Eye (tissue), 1 donor: ENCODE data around the gene TLCD3B.

Experiments
- DNase-seq: peaks from one replicate; pipeline ENCODE4 v3.0.0-alpha.2; 2015

The TLCD3B gene

DNA sequence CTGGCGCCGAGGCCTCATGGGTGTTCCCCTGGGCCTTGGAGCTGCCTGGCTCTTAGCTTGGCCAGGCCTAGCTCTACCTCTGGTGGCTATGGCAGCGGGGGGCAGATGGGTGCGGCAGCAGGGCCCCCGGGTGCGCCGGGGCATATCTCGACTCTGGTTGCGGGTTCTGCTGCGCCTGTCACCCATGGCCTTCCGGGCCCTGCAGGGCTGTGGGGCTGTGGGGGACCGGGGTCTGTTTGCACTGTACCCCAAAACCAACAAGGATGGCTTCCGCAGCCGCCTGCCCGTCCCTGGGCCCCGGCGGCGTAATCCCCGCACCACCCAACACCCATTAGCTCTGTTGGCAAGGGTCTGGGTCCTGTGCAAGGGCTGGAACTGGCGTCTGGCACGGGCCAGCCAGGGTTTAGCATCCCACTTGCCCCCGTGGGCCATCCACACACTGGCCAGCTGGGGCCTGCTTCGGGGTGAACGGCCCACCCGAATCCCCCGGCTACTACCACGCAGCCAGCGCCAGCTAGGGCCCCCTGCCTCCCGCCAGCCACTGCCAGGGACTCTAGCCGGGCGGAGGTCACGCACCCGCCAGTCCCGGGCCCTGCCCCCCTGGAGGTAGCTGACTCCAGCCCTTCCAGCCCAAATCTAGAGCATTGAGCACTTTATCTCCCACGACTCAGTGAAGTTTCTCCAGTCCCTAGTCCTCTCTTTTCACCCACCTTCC, 43.5 kb downstream of the TLCD3B start:
- DNase-seq: no peak

DNA sequence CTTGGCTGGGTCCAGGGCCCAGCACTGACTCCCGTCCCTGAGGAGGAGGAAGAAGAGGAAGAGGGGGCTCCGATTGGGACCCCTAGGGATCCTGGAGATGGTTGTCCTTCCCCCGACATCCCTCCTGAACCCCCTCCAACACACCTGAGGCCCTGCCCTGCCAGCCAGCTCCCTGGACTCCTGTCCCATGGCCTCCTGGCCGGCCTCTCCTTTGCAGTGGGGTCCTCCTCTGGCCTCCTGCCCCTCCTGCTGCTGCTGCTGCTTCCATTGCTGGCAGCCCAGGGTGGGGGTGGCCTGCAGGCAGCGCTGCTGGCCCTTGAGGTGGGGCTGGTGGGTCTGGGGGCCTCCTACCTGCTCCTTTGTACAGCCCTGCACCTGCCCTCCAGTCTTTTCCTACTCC, 44.1 kb downstream of the TLCD3B start:
- DNase-seq: no peak

DNA sequence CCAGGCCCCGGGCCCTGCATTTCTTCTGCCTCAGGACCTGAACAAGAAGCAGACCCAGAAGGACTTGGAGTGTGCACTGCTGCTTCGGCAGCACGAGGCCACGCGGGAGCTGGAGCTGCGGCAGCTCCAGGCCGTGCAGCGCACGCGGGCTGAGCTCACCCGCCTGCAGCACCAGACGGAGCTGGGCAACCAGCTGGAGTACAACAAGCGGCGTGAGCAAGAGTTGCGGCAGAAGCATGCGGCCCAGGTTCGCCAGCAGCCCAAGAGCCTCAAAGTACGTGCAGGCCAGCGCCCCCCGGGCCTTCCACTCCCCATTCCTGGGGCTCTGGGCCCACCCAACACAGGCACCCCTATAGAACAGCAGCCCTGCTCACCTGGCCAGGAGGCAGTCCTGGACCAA, 44.8 kb downstream of the TLCD3B start:
- DNase-seq: no peak

DNA sequence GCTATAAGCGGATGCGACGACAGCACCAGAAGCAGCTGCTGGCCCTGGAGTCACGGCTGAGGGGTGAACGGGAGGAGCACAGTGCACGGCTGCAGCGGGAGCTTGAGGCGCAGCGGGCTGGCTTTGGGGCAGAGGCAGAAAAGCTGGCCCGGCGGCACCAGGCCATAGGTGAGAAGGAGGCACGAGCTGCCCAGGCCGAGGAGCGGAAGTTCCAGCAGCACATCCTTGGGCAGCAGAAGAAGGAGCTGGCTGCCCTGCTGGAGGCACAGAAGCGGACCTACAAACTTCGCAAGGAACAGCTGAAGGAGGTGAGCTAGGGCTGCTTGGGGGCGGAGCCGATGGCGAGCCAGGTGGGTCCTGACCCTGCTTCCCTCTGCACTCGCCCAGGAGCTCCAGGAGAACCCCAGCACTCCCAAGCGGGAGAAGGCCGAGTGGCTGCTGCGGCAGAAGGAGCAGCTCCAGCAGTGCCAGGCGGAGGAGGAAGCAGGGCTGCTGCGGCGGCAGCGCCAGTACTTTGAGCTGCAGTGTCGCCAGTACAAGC, 45.7 kb downstream of the TLCD3B start:
- no peak for DNase-seq

DNA sequence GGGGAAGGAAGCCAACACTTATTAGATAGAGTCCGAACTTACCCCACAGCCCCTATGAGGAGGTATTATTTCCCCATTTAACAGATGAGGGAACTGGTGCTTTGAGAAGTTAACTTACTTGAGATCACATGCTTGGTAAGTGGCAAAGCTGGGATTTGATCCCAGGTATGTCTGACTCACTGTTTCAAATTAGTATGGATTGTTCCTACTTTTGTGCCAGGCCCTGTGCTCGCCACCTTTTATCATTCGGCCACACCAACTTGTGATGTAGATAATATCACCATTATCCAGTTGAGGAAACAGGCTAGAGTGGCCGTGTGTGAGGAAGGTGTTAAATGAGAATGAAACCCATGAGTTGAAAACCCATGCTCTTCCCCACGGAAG, 46.3 kb downstream of the TLCD3B start:
- no peak for DNase-seq

DNA sequence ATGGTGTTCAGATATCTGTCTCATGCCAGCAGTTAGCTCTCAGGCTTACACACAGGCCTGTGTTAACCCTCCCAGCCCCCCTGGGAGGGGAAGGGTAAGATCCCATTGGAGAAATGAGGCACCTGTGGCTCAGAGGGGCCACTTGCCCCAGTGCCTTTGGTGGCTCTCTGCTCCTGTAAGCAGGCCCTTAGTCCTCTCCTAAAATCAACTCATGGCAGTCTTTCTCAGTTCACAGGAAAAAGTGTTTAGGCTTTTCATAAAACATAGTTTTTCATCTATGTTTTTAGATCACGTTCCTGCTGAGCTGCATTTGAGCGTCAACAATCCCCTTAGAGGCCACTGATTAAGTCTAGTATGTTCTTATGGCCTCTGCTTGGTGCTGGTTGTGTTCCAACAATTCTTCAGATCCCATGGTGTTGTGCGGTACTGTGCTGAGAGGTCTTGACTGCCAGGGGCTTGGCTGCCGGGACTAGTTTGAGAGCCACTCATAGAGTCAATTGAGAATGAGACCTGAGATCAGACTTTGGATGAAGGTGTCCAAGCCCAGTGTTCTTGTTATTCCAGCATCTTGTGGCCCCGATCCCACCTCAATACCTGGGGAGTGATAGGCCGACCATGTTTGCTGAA, 46.8 kb downstream of the TLCD3B start:
- no peak for DNase-seq

DNA sequence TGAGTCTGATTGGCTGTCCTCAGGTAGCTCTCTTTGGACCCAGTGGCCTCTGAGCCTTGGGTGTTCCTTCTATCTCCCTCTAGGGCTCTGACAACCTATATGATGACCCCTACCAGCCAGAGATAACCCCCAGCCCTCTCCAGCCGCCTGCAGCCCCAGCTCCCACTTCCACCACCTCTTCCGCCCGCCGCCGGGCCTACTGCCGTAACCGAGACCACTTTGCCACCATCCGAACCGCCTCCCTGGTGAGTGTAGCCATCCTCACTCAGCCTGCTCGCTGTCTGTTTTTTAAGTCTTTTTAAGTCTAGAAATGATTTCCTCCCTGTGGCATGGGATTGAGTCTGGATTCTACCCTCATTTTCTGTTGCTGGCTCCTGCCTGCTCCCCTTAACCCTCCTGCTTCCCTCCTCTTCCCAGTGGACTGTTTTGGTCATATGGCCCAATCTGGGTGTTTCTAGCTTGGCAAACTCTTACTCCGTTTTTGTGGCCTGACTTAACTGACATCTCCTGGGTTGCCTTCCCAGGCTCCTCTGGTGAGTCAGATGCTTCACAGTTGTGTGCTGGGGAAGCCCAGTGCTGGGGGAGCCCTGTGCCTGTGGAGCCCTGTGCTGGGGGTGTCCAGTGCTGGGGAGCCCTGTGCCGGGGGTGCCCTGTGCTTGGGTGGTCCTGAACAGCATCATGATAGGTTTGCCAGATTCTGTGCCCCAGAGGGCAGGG, 47.5 kb downstream of the TLCD3B start:
- DNase-seq: no peak

DNA sequence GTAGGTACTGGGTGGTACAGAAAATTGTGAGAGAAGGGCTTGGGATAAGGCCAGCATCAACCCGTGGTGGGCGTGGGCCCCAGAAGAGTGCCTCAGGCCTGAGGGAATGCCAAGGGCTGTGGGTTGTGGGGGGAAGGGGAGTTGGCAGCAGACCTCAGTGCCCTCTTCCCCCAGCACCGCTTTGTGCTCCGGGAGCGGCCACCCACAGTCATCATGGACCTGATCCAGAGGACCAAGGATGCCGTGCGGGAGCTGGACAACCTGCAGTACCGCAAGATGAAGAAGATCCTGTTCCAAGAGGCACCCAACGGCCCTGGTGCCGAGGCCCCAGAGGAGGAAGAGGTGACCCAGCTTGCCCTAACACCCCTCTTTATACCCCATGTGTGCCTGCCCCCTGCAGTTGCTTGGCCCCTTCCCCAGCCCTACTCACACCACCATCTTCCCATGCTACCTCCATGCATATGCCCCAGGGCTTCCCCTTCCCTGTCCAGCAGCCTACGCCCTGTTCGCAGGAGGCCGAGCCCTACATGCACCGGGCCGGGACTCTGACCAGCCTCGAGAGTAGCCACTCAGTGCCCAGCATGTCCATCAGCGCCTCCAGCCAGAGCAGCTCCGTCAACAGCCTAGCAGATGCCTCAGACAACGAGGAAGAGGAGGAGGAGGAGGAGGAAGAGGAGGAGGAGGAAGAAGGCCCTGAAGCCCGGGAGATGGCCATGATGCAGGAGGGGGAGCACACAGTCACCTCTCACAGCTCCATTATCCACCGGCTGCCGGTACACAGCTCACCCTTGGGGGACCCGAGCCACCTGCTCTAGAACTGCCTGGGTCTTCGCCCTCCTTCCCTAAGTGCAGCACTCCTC, 48.3 kb downstream of the TLCD3B start:
- DNase-seq: no peak

DNA sequence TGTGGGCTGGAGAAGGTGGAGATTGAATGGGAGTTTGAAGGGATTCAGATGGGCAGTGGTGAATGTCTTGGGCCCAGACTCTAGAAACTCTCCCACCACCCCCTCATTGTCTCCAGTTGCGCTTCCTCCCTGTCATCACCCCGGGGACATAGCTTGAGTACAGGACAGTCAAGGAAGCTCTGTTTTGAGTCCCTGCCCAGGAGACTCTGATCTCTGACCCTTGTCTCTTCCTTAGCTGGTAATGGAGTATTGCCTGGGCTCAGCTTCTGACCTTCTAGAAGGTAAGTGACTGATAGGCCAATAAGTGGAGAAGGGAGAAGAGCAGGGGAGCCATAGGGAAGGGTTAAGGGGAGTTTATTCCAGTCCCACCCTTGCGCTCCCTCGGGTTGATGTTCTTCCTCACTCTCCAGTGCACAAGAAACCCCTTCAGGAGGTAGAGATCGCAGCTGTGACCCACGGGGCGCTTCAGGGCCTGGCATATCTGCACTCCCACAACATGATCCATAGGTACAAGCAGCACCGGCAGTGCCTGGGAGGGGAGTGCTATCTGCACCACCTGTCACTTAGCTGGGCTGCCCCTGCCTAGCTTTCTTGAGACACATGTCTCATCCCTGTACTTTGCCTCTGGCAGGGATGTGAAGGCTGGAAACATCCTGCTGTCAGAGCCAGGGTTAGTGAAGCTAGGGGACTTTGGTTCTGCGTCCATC, 52.4 kb downstream of the TLCD3B start:
- DNase-seq: no peak

DNA sequence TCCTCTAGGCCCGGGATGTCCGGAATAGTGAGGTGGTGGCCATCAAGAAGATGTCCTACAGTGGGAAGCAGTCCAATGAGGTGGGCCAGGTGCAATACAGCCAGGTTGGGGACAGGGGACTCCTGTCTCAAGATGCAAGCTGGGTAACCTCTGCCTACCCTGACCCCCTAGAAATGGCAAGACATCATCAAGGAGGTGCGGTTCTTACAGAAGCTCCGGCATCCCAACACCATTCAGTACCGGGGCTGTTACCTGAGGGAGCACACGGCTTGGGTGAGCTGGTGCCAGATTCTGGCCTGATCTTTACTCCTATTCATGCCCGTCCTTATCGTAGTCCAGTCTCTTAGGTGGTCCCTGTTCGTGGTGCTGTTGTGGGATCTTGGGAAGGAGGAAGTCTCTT, 53.0 kb downstream of the TLCD3B start:
- DNase-seq: no peak

DNA sequence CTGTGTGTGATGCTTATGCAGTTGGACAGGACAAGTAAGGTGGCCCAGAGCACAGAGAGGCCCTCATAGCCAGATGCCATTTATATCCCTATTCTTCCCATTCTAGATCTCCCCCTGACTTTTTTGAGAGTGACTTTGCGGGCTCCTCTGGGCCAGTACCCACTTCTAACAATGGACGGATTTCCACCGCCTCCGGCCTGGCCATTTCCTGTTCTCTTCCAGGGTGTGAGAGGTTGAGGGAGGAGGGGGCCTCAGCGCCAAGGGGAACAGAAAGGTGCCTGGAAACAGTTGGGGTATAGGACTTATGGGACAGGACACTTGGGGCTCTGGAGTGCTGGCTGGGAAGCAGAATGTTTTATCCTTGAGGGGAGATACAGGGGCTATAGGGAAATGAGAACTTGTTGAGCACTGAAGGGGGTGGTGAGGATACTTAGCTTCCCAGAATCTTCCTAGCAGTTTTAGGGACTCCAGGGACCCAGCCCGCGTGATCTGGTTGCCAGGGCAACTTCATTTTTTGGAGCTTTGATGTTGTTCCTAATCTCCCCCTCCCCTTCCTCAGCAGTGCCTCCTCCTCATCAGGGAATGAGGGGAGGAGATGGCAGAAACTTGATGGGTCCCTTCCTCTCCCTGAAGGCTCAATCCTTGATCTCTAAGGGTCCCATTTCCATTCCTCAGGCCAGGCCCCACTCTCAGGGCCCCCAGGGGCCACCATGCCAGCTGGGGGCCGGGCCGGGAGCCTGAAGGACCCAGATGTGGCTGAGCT, 53.8 kb downstream of the TLCD3B start:
- no peak for DNase-seq

DNA sequence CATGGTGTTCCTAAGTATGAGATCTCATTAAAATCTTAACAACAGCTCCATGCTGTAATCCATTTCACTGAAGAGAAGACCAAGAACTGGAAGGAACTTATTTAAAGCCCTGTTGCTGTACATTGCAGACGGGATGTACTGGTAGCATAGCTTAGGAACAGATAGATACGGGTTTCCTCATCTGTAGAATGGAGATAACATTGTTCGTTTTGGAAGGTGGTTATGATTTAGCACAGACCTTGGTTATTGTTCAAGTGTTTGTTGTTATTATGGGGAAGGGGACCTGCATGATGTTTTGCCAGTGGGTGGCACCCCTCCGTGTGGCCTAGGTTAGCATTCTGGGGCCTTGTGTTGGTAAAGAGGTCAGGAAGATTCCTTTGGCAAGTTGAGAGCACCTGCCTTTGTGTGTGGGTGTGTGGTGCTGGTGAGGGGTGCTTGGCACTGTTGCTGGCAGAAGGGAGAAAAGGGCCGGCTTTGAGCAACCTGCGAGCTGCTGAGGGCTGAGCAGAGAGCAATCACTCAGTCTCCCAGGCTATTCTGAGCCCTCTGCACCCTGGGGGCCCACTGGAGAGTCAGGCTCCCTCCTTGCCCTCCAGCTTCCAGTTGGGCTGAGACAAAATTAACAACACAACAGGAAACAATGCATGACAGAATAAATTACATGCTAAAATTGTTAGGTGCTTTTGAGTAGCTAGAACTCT, 55.1 kb downstream of the TLCD3B start:
- DNase-seq: no peak

DNA sequence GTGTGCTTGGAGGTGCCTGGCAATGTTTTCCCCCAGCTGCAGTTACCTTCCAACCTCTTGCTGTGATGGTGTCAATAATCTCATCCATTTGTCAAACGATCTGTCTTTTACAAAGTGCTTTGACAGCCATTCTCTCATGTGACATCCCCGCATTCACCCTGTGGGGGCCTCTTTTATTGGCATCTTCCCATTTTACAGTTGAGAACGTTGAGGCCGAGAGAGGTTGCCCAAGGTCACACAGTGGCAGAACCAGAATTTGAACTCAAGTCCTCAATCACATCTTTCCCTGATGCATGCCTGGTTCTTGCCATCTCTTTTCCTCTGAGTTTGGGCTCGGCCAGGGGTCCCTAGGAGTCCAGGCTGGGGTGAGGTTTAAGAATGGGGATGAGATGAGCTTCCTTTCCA, 55.9 kb downstream of the TLCD3B start:
- no peak for DNase-seq
